Measurements from ENCODE around the gene PIK3CD.

DNA sequence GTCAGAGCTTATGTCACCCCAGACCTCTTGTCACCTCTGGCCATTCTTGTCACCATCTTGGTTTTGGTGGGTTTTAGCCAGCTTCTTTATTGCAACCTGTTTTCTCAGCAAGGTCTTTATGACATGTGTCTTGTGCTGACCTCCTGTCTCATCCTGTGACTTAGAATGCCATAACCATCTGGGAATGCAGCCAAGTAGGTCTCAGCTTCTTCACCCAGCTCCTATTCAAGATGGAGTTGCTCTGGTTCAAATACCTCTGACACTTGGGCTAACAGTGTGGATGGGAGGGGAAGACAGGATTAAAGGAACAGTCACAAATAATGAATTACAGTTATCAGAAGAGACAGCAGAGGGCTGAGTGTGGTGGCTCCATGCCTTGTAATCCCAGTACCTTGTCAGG lies 30.5 kb upstream of the PIK3CD start:
- TF ChIP-seq, protein P1, sequence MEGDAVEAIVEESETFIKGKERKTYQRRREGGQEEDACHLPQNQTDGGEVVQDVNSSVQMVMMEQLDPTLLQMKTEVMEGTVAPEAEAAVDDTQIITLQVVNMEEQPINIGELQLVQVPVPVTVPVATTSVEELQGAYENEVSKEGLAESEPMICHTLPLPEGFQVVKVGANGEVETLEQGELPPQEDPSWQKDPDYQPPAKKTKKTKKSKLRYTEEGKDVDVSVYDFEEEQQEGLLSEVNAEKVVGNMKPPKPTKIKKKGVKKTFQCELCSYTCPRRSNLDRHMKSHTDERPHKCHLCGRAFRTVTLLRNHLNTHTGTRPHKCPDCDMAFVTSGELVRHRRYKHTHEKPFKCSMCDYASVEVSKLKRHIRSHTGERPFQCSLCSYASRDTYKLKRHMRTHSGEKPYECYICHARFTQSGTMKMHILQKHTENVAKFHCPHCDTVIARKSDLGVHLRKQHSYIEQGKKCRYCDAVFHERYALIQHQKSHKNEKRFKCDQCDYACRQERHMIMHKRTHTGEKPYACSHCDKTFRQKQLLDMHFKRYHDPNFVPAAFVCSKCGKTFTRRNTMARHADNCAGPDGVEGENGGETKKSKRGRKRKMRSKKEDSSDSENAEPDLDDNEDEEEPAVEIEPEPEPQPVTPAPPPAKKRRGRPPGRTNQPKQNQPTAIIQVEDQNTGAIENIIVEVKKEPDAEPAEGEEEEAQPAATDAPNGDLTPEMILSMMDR (IDR thresholded peaks at IDR 0.05 in 8 of 11, conservative IDR thresholded peaks at IDR 0.05 in 3 of 11): no peak
- TF ChIP-seq POLR2A (IDR thresholded peaks at IDR 0.05): no peak
- TF ChIP-seq POLR2AphosphoS5 (IDR thresholded peaks at IDR 0.05): no peak
